ENCODE measurements around the gene SLC6A8. TPM values are rescaled to one million over a fixed set of nuclear protein-coding genes. Genes with fewer than 3 reads are reported as not detected.

SLC6A8 gene
- total and polyA plus RNA-seq, 4 experiments from 2014 or later, result 0.11 to 1.4 (median 0.53) TPM

GRCh38 chrX:153641627-153642026 is 46.1 kb upstream of the SLC6A8 start:
- H3K36me3 Mint-ChIP-seq, result no peaks in the 10 kb centered on the region
- intact Hi-C loops (cut with micrococcal nuclease), result no loop called here
- no peaks in the 10 kb centered on the region for H3K36me3 ChIP-seq (ENCODE audit: insufficient read depth, low read length)
- H3K27ac Mint-ChIP-seq, result no peak overlapping the region
- POLR2A ChIA-PET (ENCODE audit: partially characterized antibody), result interaction anchor here (0.8 kb wide), 1 partner anchor 42 kb away, joined by 3 read pairs; no protein-coding TSS in a partner anchor
- peaks cover 10% of the 10 kb centered on the region for H3K27me3 ChIP-seq (ENCODE audit: insufficient read depth, low read length)
- peaks cover 0 to 3% (median 0%) of the 10 kb centered on the region in 8 donors for H3K9me3 Mint-ChIP-seq
- H3K4me1 Mint-ChIP-seq, result peaks cover 7 to 14% (median 11%) of the 10 kb centered on the region in 4 donors
- no peak for DNase-seq
- H3K4me3 Mint-ChIP-seq, result peak overlapping the region in 5 of 8 donors; percentile 9 to 64 (median 44)
- no peak overlapping the region for H3K4me3 ChIP-seq (ENCODE audit: low read length in 2 of 2)
- H3K27ac ChIP-seq (ENCODE audit: low read depth, low read length), result no peak overlapping the region
- CTCF ChIA-PET (ENCODE audit: partially characterized antibody), result no interaction called here
- H3K4me1 ChIP-seq (ENCODE audit: insufficient read depth, low read length), result peaks cover 10% of the 10 kb centered on the region
- peaks cover 13% of the 10 kb centered on the region in 2 donors for H3K27me3 Mint-ChIP-seq
- no peaks in the 10 kb centered on the region for H3K9me3 ChIP-seq (ENCODE audit: control insufficient read depth in 1 of 2, low read length in 2 of 2)

- H3K4me3 Mint-ChIP-seq, result no peak overlapping the region
- Histone ChIP-seq H3K4me3 (ENCODE audit: low read length in 2 of 2) (no peak overlapping the region), H3K27me3 (ENCODE audit: insufficient read depth, low read length) (peaks cover 10% of the 10 kb centered on the region), H3K36me3 (ENCODE audit: insufficient read depth, low read length) (no peaks in the 10 kb centered on the region), H3K4me1 (ENCODE audit: insufficient read depth, low read length) (peaks cover 10% of the 10 kb centered on the region), H3K27ac (ENCODE audit: low read depth, low read length) (no peak overlapping the region), H3K9me3 (ENCODE audit: control insufficient read depth in 1 of 2, low read length in 2 of 2) (no peaks in the 10 kb centered on the region)
- no peak for DNase-seq
- no peak overlapping the region for H3K27ac Mint-ChIP-seq
- POLR2A ChIA-PET (ENCODE audit: partially characterized antibody), result interaction anchor here (0.8 kb wide), 1 partner anchor 43 kb away, joined by 3 read pairs; no protein-coding TSS in a partner anchor
- H3K9me3 Mint-ChIP-seq, result peaks cover 0 to 3% (median 0%) of the 10 kb centered on the region in 8 donors
- peaks cover 13% of the 10 kb centered on the region in 2 donors for H3K27me3 Mint-ChIP-seq
- CTCF ChIA-PET (ENCODE audit: partially characterized antibody), result no interaction called here
- H3K36me3 Mint-ChIP-seq, result no peaks in the 10 kb centered on the region
- intact Hi-C loops (cut with micrococcal nuclease), result no loop called here
- H3K4me1 Mint-ChIP-seq, result peaks cover 7 to 14% (median 11%) of the 10 kb centered on the region in 4 donors
Observed at GRCh38 chrX:153642051-153642654, 45.6 kb upstream of the SLC6A8 start.

DNA sequence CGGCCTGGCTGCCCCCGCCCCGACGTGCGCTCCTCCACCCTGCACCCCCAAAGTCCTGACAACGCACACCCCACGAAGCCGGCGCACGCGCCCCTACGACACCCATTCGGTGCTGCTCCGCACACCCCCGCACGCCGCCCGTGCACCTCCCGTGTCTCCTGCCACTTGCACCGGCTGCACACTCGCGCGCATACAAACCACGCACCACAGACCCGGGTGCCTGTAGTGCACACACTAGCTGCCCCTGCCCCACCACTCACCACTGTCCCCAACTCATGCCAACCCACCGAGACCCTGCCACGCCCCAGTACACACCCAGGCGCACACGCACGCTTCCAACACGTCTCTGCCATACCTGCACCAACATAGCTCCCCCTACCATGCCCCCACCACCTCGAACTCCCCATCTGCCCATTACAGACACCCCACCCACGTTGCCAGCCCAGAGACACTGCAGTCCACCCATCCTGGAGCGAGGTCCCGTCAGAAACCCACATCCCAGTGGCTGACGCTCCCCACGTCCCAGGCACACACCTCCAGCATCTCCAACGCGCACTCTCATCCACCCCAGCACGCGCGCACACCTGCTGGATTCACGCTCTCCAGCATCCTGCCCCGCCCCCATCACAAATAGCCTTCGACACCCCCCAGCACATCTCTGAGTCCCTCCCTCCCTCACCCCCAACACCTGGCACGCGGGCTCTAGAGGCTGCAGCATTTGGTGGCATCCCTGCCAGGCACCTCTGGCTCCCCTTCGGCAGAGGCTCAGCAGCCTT is 44.9 kb upstream of the SLC6A8 start:
- Mint-ChIP-seq H3K9me3 (peaks cover 0 to 3% (median 0%) of the 10 kb centered on the region in 8 donors), H3K36me3 (no peaks in the 10 kb centered on the region), H3K27ac (peak overlapping the region in 1 of 7 donors; percentile 21), H3K4me1 (peaks cover 7 to 14% (median 11%) of the 10 kb centered on the region in 4 donors), H3K4me3 (peak overlapping the region in 7 of 8 donors; percentile 42 to 74 (median 67)), H3K27me3 (peaks cover 13% of the 10 kb centered on the region in 2 donors)
- DNase-seq, result no peak
- peaks cover 10% of the 10 kb centered on the region for H3K27me3 ChIP-seq (ENCODE audit: insufficient read depth, low read length)
- ChIA-PET POLR2A (ENCODE audit: partially characterized antibody) (interaction anchor here (1.2 kb wide), 1 partner anchor 28 kb away, joined by 3 read pairs; no protein-coding TSS in a partner anchor), CTCF (ENCODE audit: partially characterized antibody) (interaction anchor here (0.9 kb wide), 1 partner anchor 20 kb away, joined by 3 read pairs; no protein-coding TSS in a partner anchor)
- H3K9me3 ChIP-seq (ENCODE audit: control insufficient read depth in 1 of 2, low read length in 2 of 2), result no peaks in the 10 kb centered on the region
- H3K36me3 ChIP-seq (ENCODE audit: insufficient read depth, low read length), result no peaks in the 10 kb centered on the region
- H3K4me3 ChIP-seq (ENCODE audit: low read length in 2 of 2), result no peak overlapping the region
- H3K4me1 ChIP-seq (ENCODE audit: insufficient read depth, low read length), result peaks cover 10% of the 10 kb centered on the region
- intact Hi-C loops (cut with micrococcal nuclease), result loop anchor here (1.0 kb wide), 1 partner anchor 33 kb away; no protein-coding TSS in a partner anchor
- no peak overlapping the region for H3K27ac ChIP-seq (ENCODE audit: low read depth, low read length)

DNA sequence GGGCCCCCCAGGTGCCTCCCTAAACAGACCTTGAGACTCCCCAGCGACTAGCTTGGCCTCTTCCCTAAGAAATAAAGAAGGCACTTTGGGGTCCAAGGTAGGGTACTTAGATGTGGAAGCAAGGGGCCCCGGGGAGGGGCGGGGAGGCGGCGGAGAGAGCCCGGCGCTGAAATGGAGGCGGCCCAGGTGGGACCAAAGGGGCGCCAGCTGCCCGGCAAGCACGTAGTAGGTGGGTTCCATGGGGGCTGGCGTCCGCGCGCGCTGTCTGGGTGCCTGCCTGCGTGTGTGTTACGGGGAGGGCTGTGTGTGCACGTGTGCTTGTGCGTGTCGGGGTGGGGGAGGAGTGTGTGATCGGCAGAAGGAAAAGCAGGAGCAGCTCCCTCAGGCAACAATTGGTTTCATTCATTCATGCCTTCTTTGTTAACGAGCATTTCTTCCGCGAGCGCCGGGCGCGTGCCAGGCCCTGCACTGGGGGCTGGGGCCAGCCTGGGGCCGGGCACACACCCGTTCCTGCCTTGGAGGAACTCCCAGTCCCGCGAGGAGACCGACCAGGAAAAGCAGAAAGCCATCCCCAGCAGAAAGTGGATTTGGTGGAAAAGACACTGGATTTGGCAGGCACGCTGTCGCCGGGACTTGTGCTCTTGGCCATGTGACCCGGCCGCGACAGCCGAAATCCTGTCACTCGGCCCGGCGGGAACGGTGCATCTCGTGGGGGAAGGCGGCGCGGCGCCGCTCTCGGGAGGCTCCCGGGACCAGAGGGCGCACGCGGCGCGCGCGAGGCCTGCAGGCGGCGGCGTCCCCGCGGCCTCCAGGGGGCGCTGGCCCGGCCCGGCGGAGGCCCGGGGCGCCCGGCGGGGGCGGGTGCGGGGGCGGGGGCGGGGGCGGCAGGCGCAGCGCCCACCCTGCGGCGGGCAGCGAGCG is 44.0 kb upstream of the SLC6A8 start:
- Mint-ChIP-seq H3K4me1 (peaks cover 7 to 14% (median 11%) of the 10 kb centered on the region in 4 donors), H3K4me3 (peak overlapping the region in 6 of 8 donors; percentile 47 to 74 (median 58)), H3K27ac (no peak overlapping the region), H3K27me3 (peaks cover 13% of the 10 kb centered on the region in 2 donors), H3K36me3 (no peaks in the 10 kb centered on the region), H3K9me3 (peaks cover 0 to 3% (median 0%) of the 10 kb centered on the region in 8 donors)
- intact Hi-C loops (cut with micrococcal nuclease), result loop anchor here (1.0 kb wide), 1 partner anchor 33 kb away; no protein-coding TSS in a partner anchor
- ChIA-PET POLR2A (ENCODE audit: partially characterized antibody) (interaction anchor here (1.2 kb wide), 1 partner anchor 29 kb away, joined by 3 read pairs; no protein-coding TSS in a partner anchor), CTCF (ENCODE audit: partially characterized antibody) (interaction anchor here (0.9 to 1.2 kb wide), 2 partner anchors 21 to 104 kb away, joined by 3 to 4 read pairs; no protein-coding TSS in a partner anchor)
- Histone ChIP-seq H3K27me3 (ENCODE audit: insufficient read depth, low read length) (peaks cover 10% of the 10 kb centered on the region), H3K36me3 (ENCODE audit: insufficient read depth, low read length) (no peaks in the 10 kb centered on the region), H3K27ac (ENCODE audit: low read depth, low read length) (no peak overlapping the region), H3K4me1 (ENCODE audit: insufficient read depth, low read length) (peaks cover 10% of the 10 kb centered on the region), H3K4me3 (ENCODE audit: low read length in 2 of 2) (no peak overlapping the region), H3K9me3 (ENCODE audit: control insufficient read depth in 1 of 2, low read length in 2 of 2) (no peaks in the 10 kb centered on the region)
- no peak for DNase-seq

DNA sequence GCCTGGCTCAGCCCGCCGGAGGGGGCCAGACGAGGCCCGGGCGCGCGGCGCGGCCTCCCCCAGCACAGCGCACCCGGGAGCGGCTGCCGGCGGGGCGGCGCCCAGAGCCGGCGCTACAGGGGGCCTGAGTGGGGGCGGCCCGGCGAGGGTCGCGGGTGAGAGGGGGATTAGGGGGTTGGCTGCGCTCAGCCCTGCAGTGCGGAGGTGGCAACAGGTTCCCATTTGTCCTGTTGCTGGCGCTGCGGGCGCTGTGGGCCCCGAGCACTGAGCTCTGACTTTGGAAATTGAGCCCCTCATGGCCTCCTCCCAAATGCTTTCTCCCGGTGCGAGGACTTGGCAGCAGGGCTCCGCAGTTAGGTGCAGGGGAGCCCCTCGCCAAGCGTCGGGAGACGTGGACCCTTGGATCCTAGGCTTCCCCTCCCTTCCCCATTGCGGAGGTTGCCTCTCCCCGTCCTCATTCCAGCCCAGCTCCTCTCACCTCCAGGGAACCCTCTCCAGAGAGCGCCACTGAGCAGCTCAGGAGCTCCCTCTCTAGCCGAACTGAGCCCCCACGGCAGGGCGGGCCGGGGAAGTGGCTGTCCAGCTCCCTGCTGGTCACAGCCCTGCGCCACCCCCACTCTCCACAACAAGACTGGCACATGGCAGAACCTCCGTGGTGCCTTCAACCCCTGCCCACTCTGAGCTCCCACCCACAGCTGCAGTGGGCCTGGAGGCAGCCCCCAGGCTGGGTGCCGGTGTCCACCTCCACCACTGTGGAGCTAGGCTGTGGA is 43.2 kb upstream of the SLC6A8 start:
- intact Hi-C loops (cut with micrococcal nuclease), result no loop called here

DNA sequence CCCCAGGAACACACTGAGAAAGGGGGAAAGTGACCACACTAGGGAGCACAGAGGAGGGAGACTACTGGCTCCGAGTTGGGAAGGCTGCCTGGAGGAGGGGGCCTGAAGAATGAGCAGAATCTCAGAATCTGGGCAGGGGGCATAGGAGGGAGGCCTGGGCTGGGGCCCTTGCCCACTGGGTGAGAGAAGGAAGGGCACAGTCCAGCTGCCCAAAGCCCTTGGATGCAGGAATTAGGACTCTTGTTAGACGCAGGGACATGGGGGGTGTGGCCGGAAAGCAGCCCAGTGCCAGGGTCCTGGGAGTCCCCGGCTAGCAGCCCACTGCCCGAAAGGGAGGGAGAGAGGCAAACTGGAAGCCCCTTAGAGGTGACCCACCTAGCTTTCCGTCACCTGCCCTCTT is 42.6 kb upstream of the SLC6A8 start:
- Histone ChIP-seq H3K4me3 (ENCODE audit: low read length in 2 of 2) (no peak overlapping the region), H3K36me3 (ENCODE audit: insufficient read depth, low read length) (no peaks in the 10 kb centered on the region), H3K27me3 (ENCODE audit: insufficient read depth, low read length) (peaks cover 10% of the 10 kb centered on the region), H3K9me3 (ENCODE audit: control insufficient read depth in 1 of 2, low read length in 2 of 2) (no peaks in the 10 kb centered on the region), H3K27ac (ENCODE audit: low read depth, low read length) (no peak overlapping the region), H3K4me1 (ENCODE audit: insufficient read depth, low read length) (peaks cover 10% of the 10 kb centered on the region)
- POLR2A ChIA-PET (ENCODE audit: partially characterized antibody), result no interaction called here
- Mint-ChIP-seq H3K27me3 (peaks cover 13% of the 10 kb centered on the region in 2 donors), H3K27ac (no peak overlapping the region), H3K4me3 (no peak overlapping the region), H3K36me3 (no peaks in the 10 kb centered on the region), H3K9me3 (peaks cover 0 to 3% (median 0%) of the 10 kb centered on the region in 8 donors), H3K4me1 (peaks cover 7 to 14% (median 11%) of the 10 kb centered on the region in 4 donors)
- intact Hi-C loops (cut with micrococcal nuclease), result no loop called here
- no peak for DNase-seq
- CTCF ChIA-PET (ENCODE audit: partially characterized antibody), result interaction anchor here (0.9 to 6.2 kb wide), 8 partner anchors 9 to 703 kb away, joined by 3 to 33 read pairs (median 4); no protein-coding TSS in a partner anchor

More for the DNA sequence above, 43.2 kb upstream of the SLC6A8 start:
- peaks cover 0 to 3% (median 0%) of the 10 kb centered on the region in 8 donors for H3K9me3 Mint-ChIP-seq
- no peak overlapping the region for H3K27ac ChIP-seq (ENCODE audit: low read depth, low read length)
- CTCF ChIA-PET (ENCODE audit: partially characterized antibody), result interaction anchor here (0.9 to 6.2 kb wide), 7 partner anchors 8 to 105 kb away, joined by 3 to 33 read pairs (median 4); no protein-coding TSS in a partner anchor
- peaks cover 7 to 14% (median 11%) of the 10 kb centered on the region in 4 donors for H3K4me1 Mint-ChIP-seq
- no peaks in the 10 kb centered on the region for H3K9me3 ChIP-seq (ENCODE audit: control insufficient read depth in 1 of 2, low read length in 2 of 2)
- H3K27ac Mint-ChIP-seq, result no peak overlapping the region
- H3K4me3 ChIP-seq (ENCODE audit: low read length in 2 of 2), result no peak overlapping the region
- DNase-seq, result no peak
- no peaks in the 10 kb centered on the region for H3K36me3 Mint-ChIP-seq
- peaks cover 10% of the 10 kb centered on the region for H3K4me1 ChIP-seq (ENCODE audit: insufficient read depth, low read length)
- H3K36me3 ChIP-seq (ENCODE audit: insufficient read depth, low read length), result no peaks in the 10 kb centered on the region
- peaks cover 10% of the 10 kb centered on the region for H3K27me3 ChIP-seq (ENCODE audit: insufficient read depth, low read length)
- POLR2A ChIA-PET (ENCODE audit: partially characterized antibody), result no interaction called here
- peaks cover 13% of the 10 kb centered on the region in 2 donors for H3K27me3 Mint-ChIP-seq
- peak overlapping the region in 3 of 8 donors; percentile 7 to 32 (median 26) for H3K4me3 Mint-ChIP-seq
